Right lobe of liver (tissue), 6 donors: ENCODE data around the gene KCNJ8. TPM values are rescaled to one million over a fixed set of nuclear protein-coding genes. Genes with fewer than 3 reads are reported as not detected.
"Not testable (repeated sequence)": the region's sequence is repeated elsewhere in the genome, so short reads cannot be mapped to it uniquely, and the experiment has no call there.

Source experiments
- ATAC-seq, 4 donors: fragments of 200-7000 bp; cut with Tn5 transposase; one replicate each; pipeline ENCODE4 v1.9.1; 2020; ENCODE audit warnings: mild to moderate bottlenecking in 4 of 4, moderate library complexity in 4 of 4
- DNase-seq, 3 donors: peaks; one replicate each; pipeline ENCODE4 v3.0.0-alpha.2; 2020
- H3K27ac ChIP-seq, 3 donors: fragments of 200-600 bp; one replicate each; pipeline ENCODE4 v1.8.0; 2022
- H3K27me3 ChIP-seq, 2 donors: fragments of 200-600 bp; one replicate each; pipeline ENCODE4 v1.8.0; 2022
- H3K36me3 ChIP-seq, 4 donors: fragments of 200-600 bp; sonication (generic) in 1 of 4; one replicate each; pipeline versions ENCODE4 v1.5.1 to v1.8.0; 2017 to 2022; ENCODE audit warnings: control low read depth in 1 of 4
- H3K4me1 ChIP-seq, 4 donors: fragments of 200-600 bp; sonication (generic) in 1 of 4; one replicate each; pipeline versions ENCODE4 v1.5.1 to v1.8.0; 2017 to 2022; ENCODE audit warnings: control low read depth in 1 of 4
- H3K4me3 ChIP-seq, 3 donors: fragments of 200-600 bp; one replicate each; pipeline ENCODE4 v1.8.0; 2022
- H3K9me3 ChIP-seq, 4 donors: fragments of 200-600 bp; sonication (generic) in 1 of 4; one replicate each; pipeline versions ENCODE4 v1.5.1 to v1.8.0; 2017 to 2022; ENCODE audit warnings: control low read depth in 1 of 4
- CTCF ChIP-seq, 4 donors: fragments of 200-600 bp in 3 of 4; fragments of 450-650 bp in 1 of 4; IDR thresholded peaks; one replicate each; pipeline versions ENCODE4 v1.5.1 to v1.8.0; 2016 to 2022; ENCODE audit warnings: antibody characterized with exemption in 4 of 4, mild to moderate bottlenecking in 2 of 4
- POLR2A ChIP-seq: fragments of 450-650 bp; IDR thresholded peaks from one replicate; pipeline ENCODE4 v1.6.1; 2017; ENCODE audit warnings: antibody characterized with exemption, mild to moderate bottlenecking
- WGBS: methylation state at CpG from one replicate; pipeline ENCODE4 v1.1.6; 2018; ENCODE audit warnings: low coverage, low lambda C conversion rate; ENCODE audit not compliant: insufficient coverage; ENCODE audit errors: missing lambda C conversion rate; 5-methylcytosine and 5-hydroxymethylcytosine counted together
- intact Hi-C, 2 donors: fragments of 100-400 bp; cut with DNase I; formaldehyde crosslinking; loops; one replicate each; pipeline versions ENCODE4 v1.11.2 to v1.14.1; 2022
- total RNA-seq, 6 experiments: library from RNA; depleted of rRNA in 2 of 6; stranded (reverse); fragments of >200 nt in 2 of 6; fragmentation: NEBNext Ultra II Directional in 3 of 6; extraction: Animal tissue kit (Norgen Biotek cat#: 25700) in 3 of 6; gene quantifications; one replicate each; pipeline versions ENCODE4 v1.1.0 to v1.2.4, GENCODE V29; 2016 to 2023
- donor health status: DM: no; HTN: yes; CAD: no.
- donor health status: DM: no; HTN: no; CAD: no.
- donor health status: DM: no; HTN: no; CAD: no.
- donor health status: DM: no; HTN: yes; CAD: no.
- donor health status: DM: no; HTN: yes; CAD: no.

KCNJ8 gene
- total RNA-seq, 6 experiments from 2014 or later = 9.1 to 37.5 (median 25.4) TPM

GRCh38 chr12:21788089-21788983 is 13.8 kb upstream of the KCNJ8 start:
- DNase-seq (no peak), ATAC-seq (peak; percentile 74 to 94 (median 92))
- 43% methylated on average over 7 of the region's 7 CpGs for WGBS
- intact Hi-C loops = no loop called here
- no peaks in the 10 kb centered on the region for H3K27me3 ChIP-seq
- no peaks in the 10 kb centered on the region for H3K9me3 ChIP-seq
- H3K36me3 ChIP-seq = no peaks in the 10 kb centered on the region
- TF ChIP-seq CTCF (IDR thresholded peaks at IDR 0.05) (no peak), POLR2A (no peak)
- peak overlapping the region in 2 of 3 donors; percentile 14 to 35 for H3K27ac ChIP-seq
- peaks cover 0 to 13% (median 4%) of the 10 kb centered on the region in 4 donors for H3K4me1 ChIP-seq
- no peak overlapping the region for H3K4me3 ChIP-seq

GRCh38 chr12:21786041-21786531 is 11.6 kb upstream of the KCNJ8 start:
- intact Hi-C loops = no loop called here
- no peak for ATAC-seq
- H3K4me3 ChIP-seq = no peak overlapping the region
- H3K27me3 ChIP-seq = no peaks in the 10 kb centered on the region
- H3K27ac ChIP-seq = no peak overlapping the region
- DNase-seq = no peak
- H3K4me1 ChIP-seq = peaks cover 0 to 13% (median 6%) of the 10 kb centered on the region in 4 donors
- no peaks in the 10 kb centered on the region for H3K36me3 ChIP-seq
- TF ChIP-seq CTCF (IDR thresholded peaks at IDR 0.05) = no peak
- TF ChIP-seq POLR2A = no peak
- no peaks in the 10 kb centered on the region for H3K9me3 ChIP-seq
- 80% methylated on average over 3 of the region's 3 CpGs for WGBS

GRCh38 chr12:21782723-21783122 is 8.2 kb upstream of the KCNJ8 start:
- WGBS = 100% methylated on average over 2 of the region's 3 CpGs
- intact Hi-C loops, H3K4me3 ChIP-seq: not testable (repeated sequence)

GRCh38 chr12:21780786-21781185 is 6.3 kb upstream of the KCNJ8 start:
- H3K4me3 ChIP-seq = no peak overlapping the region
- TF ChIP-seq CTCF (IDR thresholded peaks at IDR 0.05) = no peak
- TF ChIP-seq POLR2A = no peak
- DNase-seq (no peak), ATAC-seq (peak; percentile 62 to 92 (median 70))
- no peaks in the 10 kb centered on the region for H3K9me3 ChIP-seq
- 60% methylated on average over 3 of the region's 3 CpGs for WGBS
- peak overlapping the region; percentile 9 to 74 (median 61) for H3K27ac ChIP-seq
- no peaks in the 10 kb centered on the region for H3K27me3 ChIP-seq
- peaks cover 0 to 19% (median 3%) of the 10 kb centered on the region in 4 donors for H3K4me1 ChIP-seq
- H3K36me3 ChIP-seq = no peaks in the 10 kb centered on the region
- intact Hi-C loops = no loop called here

More at GRCh38 chr12:21782723-21783122, 8.2 kb upstream of the KCNJ8 start:
- not testable (repeated sequence) for H3K9me3 ChIP-seq, DNase-seq, H3K36me3 ChIP-seq, H3K27ac ChIP-seq, H3K27me3 ChIP-seq, ATAC-seq
- H3K4me1 ChIP-seq = peaks cover 0 to 12% (median 1%) of the 10 kb centered on the region in 4 donors

GRCh38 chr12:21776175-21776574 is 1.7 kb upstream of the KCNJ8 start:
- Histone ChIP-seq H3K4me3 (peak overlapping the region in 1 of 3 donors; percentile 74), H3K9me3 (no peaks in the 10 kb centered on the region), H3K36me3 (no peaks in the 10 kb centered on the region), H3K4me1 (peaks cover 0 to 20% (median 3%) of the 10 kb centered on the region in 4 donors), H3K27ac (peak overlapping the region; percentile 77 to 99 (median 99)), H3K27me3 (no peaks in the 10 kb centered on the region)
- DNase-seq = peak in 2 of 3 donors; percentile 65 to 66
- intact Hi-C loops = no loop called here
- no peak for TF ChIP-seq CTCF (IDR thresholded peaks at IDR 0.05)
- no peak for TF ChIP-seq POLR2A
- 29% methylated on average over 3 of the region's 3 CpGs for WGBS
- ATAC-seq = peak in 3 of 4 donors; percentile 5 to 26 (median 8)
